Mucosa of descending colon (tissue), 3 donors: ENCODE data around the gene MED13L. TPM values are rescaled to one million over a fixed set of nuclear protein-coding genes. Genes with fewer than 3 reads are reported as not detected.

Experiments used
- ATAC-seq: fragments of 200-7000 bp; cut with Tn5 transposase; one replicate; pipeline ENCODE4 v1.9.1; 2020; ENCODE audit warnings: mild to moderate bottlenecking, moderate library complexity
- DNase-seq, 3 donors: peaks; one replicate each; pipeline ENCODE4 v3.0.0-alpha.2; 2020
- H3K36me3 ChIP-seq: fragments of 200-600 bp; one replicate; pipeline ENCODE4 v1.8.0; 2021; ENCODE audit warnings: low read depth, mild to moderate bottlenecking
- H3K4me1 ChIP-seq: fragments of 200-600 bp; one replicate; pipeline ENCODE4 v1.8.0; 2021; ENCODE audit warnings: low read depth, mild to moderate bottlenecking
- H3K4me3 ChIP-seq: fragments of 200-600 bp; one replicate; pipeline ENCODE4 v1.8.0; 2021; ENCODE audit warnings: mild to moderate bottlenecking
- H3K9me3 ChIP-seq: fragments of 200-600 bp; one replicate; pipeline ENCODE4 v1.8.0; 2021; ENCODE audit warnings: mild to moderate bottlenecking
- CTCF ChIP-seq: fragments of 200-600 bp; IDR thresholded peaks from one replicate; pipeline ENCODE4 v1.8.0; 2022; ENCODE audit warnings: antibody characterized with exemption, mild to moderate bottlenecking
- intact Hi-C, 2 donors: fragments of 100-400 bp; cut with DNase I in 1 of 2; cut with micrococcal nuclease in 1 of 2; formaldehyde crosslinking; loops; one replicate each; pipeline versions ENCODE4 v1.11.0 to v1.11.1; 2022; cut with DNase I, micrococcal nuclease
- total RNA-seq, 3 donors: library from RNA; stranded (reverse); fragmentation: NEBNext Ultra II Directional in 2 of 3; extraction: Animal tissue kit (Norgen Biotek cat#: 25700) in 2 of 3; gene quantifications; one replicate each; pipeline versions ENCODE4 v1.2.1 to v1.2.4, GENCODE V29; 2021 to 2023
- donor health status: DM: no; HTN: no; CAD: no; lungs with moderate emphysema.
- donor health status: DM: no; HTN: no; CAD: no.
- donor health status: DM: no; HTN: yes; CAD: no.

Gene MED13L
- total RNA-seq, 3 donors from 2014 or later: 96.9 to 165 (median 135) TPM

- ATAC-seq: no peak
- TF ChIP-seq CTCF: no peak
- intact Hi-C loops: no loop called here
- Histone ChIP-seq H3K36me3 (no peaks in the 10 kb centered on the region), H3K4me3 (no peak overlapping the region), H3K4me1 (no peaks in the 10 kb centered on the region), H3K9me3 (no peaks in the 10 kb centered on the region)
- DNase-seq: no peak
These were observed 304.4 kb downstream of the MED13L start for GRCh38 chr12:115973066-115973465.

GRCh38 chr12:115972241-115972640 is 305.3 kb downstream of the MED13L start:
- no peak for ATAC-seq
- DNase-seq: no peak
- Histone ChIP-seq H3K36me3 (no peaks in the 10 kb centered on the region), H3K4me3 (no peak overlapping the region), H3K4me1 (no peaks in the 10 kb centered on the region), H3K9me3 (no peaks in the 10 kb centered on the region)
- no peak for TF ChIP-seq CTCF
- intact Hi-C loops: no loop called here

GRCh38 chr12:115968211-115968610 is 309.3 kb downstream of the MED13L start:
- ATAC-seq: no peak
- intact Hi-C loops: no loop called here
- no peaks in the 10 kb centered on the region for H3K9me3 ChIP-seq
- no peaks in the 10 kb centered on the region for H3K4me1 ChIP-seq
- DNase-seq: no peak
- H3K4me3 ChIP-seq: no peak overlapping the region
- no peaks in the 10 kb centered on the region for H3K36me3 ChIP-seq
- TF ChIP-seq CTCF: no peak

GRCh38 chr12:115966376-115966775 is 311.1 kb downstream of the MED13L start:
- intact Hi-C loops: no loop called here
- no peaks in the 10 kb centered on the region for H3K9me3 ChIP-seq
- DNase-seq (no peak), ATAC-seq (no peak)
- no peak overlapping the region for H3K4me3 ChIP-seq
- no peaks in the 10 kb centered on the region for H3K4me1 ChIP-seq
- no peak for TF ChIP-seq CTCF
- peaks cover 6% of the 10 kb centered on the region for H3K36me3 ChIP-seq

GRCh38 chr12:115964626-115965025 is 312.9 kb downstream of the MED13L start:
- H3K36me3 ChIP-seq: peaks cover 8% of the 10 kb centered on the region
- H3K4me3 ChIP-seq: no peak overlapping the region
- no peak for TF ChIP-seq CTCF
- intact Hi-C loops: no loop called here
- no peak for ATAC-seq
- no peak for DNase-seq
- no peaks in the 10 kb centered on the region for H3K4me1 ChIP-seq
- no peaks in the 10 kb centered on the region for H3K9me3 ChIP-seq

- DNase-seq (no peak), ATAC-seq (no peak)
- intact Hi-C loops: no loop called here
- H3K36me3 ChIP-seq: peaks cover 8% of the 10 kb centered on the region
- H3K4me3 ChIP-seq: no peak overlapping the region
- no peaks in the 10 kb centered on the region for H3K9me3 ChIP-seq
- no peaks in the 10 kb centered on the region for H3K4me1 ChIP-seq
- no peak for TF ChIP-seq CTCF
These were observed 313.3 kb downstream of the MED13L start for GRCh38 chr12:115964214-115964613.
